HepG2 (cell line): ENCODE measurements around the gene TARS3. TPM values are rescaled to one million over a fixed set of nuclear protein-coding genes. Genes with fewer than 3 reads are reported as not detected.

ENCODE experiments used
- ATF7 ChIP-seq, 2 experiments: fragments of 450-650 bp in 1 of 2; sonication (generic) in 1 of 2; formaldehyde crosslinking in 1 of 2; IDR thresholded peaks; 2 replicates each; pipeline versions ENCODE4 v1.4.0 to v1.6.1; 2016 to 2020; ENCODE audit warnings: antibody characterized with exemption in 1 of 2, mild to moderate bottlenecking in 1 of 2, missing genetic modification reagents in 1 of 2
- CHD2 ChIP-seq: IDR thresholded peaks from 2 replicates; pipeline ENCODE4 v1.6.1; 2011; ENCODE audit warnings: low read depth, low read length, improper control_type of control experiment
- CTCF ChIP-seq: sonication (generic); formaldehyde crosslinking; IDR thresholded peaks from 2 replicates; pipeline ENCODE4 v1.5.0; 2020; ENCODE audit warnings: mild to moderate bottlenecking, missing genetic modification reagents, moderate library complexity
- MAX ChIP-seq: IDR thresholded peaks from 2 replicates; pipeline ENCODE4 v1.6.1; 2012; ENCODE audit warnings: inconsistent platforms
- POLR2G ChIP-seq: fragments of 200-400 bp; formaldehyde crosslinking; IDR thresholded peaks from 2 replicates; pipeline ENCODE4 v1.6.1; 2018; ENCODE audit warnings: mild to moderate bottlenecking, low read depth, low read length, moderate library complexity
- TAF15 ChIP-seq: fragments of 200-400 bp; formaldehyde crosslinking; IDR thresholded peaks from one replicate; pipeline ENCODE4 v1.6.1; 2018; ENCODE audit warnings: mild to moderate bottlenecking, low read depth, low read length; ENCODE audit not compliant: poor library complexity, severe bottlenecking
- ZBTB8A ChIP-seq: sonication (generic); formaldehyde crosslinking; IDR thresholded peaks from 2 replicates; pipeline ENCODE4 v1.4.0; 2020; ENCODE audit warnings: mild to moderate bottlenecking, low read depth, missing genetic modification reagents, borderline replicate concordance
- ZFP36L2 ChIP-seq: sonication (generic); formaldehyde crosslinking; IDR thresholded peaks from 2 replicates; pipeline ENCODE4 v1.4.0; 2020; ENCODE audit warnings: missing genetic modification reagents
- ZNF432 ChIP-seq: sonication (generic); formaldehyde crosslinking; IDR thresholded peaks from 2 replicates; pipeline ENCODE4 v1.5.0; 2020; ENCODE audit warnings: missing genetic modification reagents, mild to moderate bottlenecking, borderline replicate concordance
- ZNF530 ChIP-seq: sonication (generic); formaldehyde crosslinking; IDR thresholded peaks from 2 replicates; pipeline ENCODE4 v1.5.0; 2020; ENCODE audit warnings: low read depth, mild to moderate bottlenecking, missing genetic modification reagents
- ZNF605 ChIP-seq: sonication (generic); formaldehyde crosslinking; IDR thresholded peaks from 2 replicates; pipeline ENCODE4 v1.8.0; 2022; ENCODE audit warnings: mild to moderate bottlenecking, missing genetic modification reagents
- ZNF773 ChIP-seq: sonication (generic); formaldehyde crosslinking; IDR thresholded peaks from 2 replicates; pipeline ENCODE4 v1.4.0; 2020; ENCODE audit warnings: missing genetic modification reagents, borderline replicate concordance
- polyA plus RNA-seq, 8 experiments: library from polyadenylated mRNA; depleted of rRNA in 3 of 8; stranded (reverse) in 7 of 8; unstranded in 1 of 8; fragments of >200 nt; fragmentation: Illumina TruSeq in 4 of 8; extraction: Trizol in 4 of 8; gene quantifications; 2 replicates each; pipeline versions ENCODE4 v1.2.1 to v1.2.3, GENCODE V29; 2011 to 2016; ENCODE audit warnings: low read depth in 4 of 8, missing spikeins in 1 of 8, mixed read lengths in 1 of 8; ENCODE audit not compliant: insufficient read depth in 1 of 8
- total RNA-seq, 5 experiments: library from RNA; depleted of rRNA; stranded (reverse); fragments of >200 nt; fragmentation: Illumina TruSeq; extraction: Trizol; gene quantifications; 2 replicates each; pipeline ENCODE4 v1.2.3, GENCODE V29; 2016; ENCODE audit warnings: low read depth in 1 of 5
- TF ChIP-seq, protein P1 (sequence below): IDR thresholded peaks from 2 replicates; pipeline ENCODE4 v1.6.1; 2016; ENCODE audit warnings: mild to moderate bottlenecking, missing biosample characterization, missing genetic modification reagents
- TF ChIP-seq, protein P2 (sequence below): sonication (generic); formaldehyde crosslinking; IDR thresholded peaks from 2 replicates; pipeline ENCODE4 v1.8.1; 2023; ENCODE audit warnings: missing genetic modification reagents, inconsistent platforms, borderline replicate concordance
- TF ChIP-seq, protein P3 (sequence below): sonication (generic); formaldehyde crosslinking; IDR thresholded peaks from 2 replicates; pipeline ENCODE4 v1.8.0; 2022; ENCODE audit warnings: low read depth, missing genetic modification reagents

TARS3 gene
- total and polyA plus RNA-seq, 2 of the 13 experiments (the other 11 are each of a cell fraction or from before 2014, with no cell fraction given): 4.1 to 11.7 TPM

DNA sequence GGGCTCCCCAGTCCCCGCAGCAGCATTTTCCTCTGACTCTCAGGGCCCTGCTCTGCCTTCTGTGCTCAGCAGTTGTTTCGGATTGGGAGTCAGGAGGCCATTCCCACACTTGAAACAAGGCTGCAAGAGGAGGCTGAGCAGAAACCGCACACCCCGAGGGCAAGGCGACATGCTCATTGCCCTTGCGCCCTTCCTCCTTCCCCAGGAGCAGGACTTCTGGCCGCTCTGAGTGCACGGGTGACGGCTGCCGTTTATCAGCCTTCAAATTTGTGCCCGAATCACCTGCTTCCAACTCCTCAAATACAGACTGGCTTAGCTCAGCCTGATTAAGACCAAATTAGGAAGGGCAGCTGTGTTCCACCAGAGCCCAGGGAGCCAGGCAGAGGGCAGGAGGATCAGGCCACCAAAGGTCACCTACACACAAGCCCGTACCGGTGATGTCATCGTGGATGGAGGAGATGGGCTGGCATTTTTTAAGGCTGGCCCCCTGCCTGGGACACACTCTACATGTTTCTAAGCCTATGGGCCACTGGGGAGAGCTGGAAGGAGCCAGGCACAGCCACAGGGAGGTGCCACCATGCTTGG lies 110.2 kb downstream of the TARS3 start (continued):
- TF ChIP-seq ZNF773 (CRISPR knock-in tag): no peak
- no peak for TF ChIP-seq CHD2
- TF ChIP-seq TAF15: no peak
- TF ChIP-seq ZBTB8A (CRISPR knock-in tag): no peak
- no peak for TF ChIP-seq MAX
- peak; percentile 76 for TF ChIP-seq ATF7 (IDR thresholded peaks at IDR 0.05)
- no peak for TF ChIP-seq ATF7 (CRISPR knock-in tag; IDR thresholded peaks at IDR 0.05)
- TF ChIP-seq CTCF: peak; percentile 6; the same call in 1 of the 2 replicates
- TF ChIP-seq, protein P1, sequence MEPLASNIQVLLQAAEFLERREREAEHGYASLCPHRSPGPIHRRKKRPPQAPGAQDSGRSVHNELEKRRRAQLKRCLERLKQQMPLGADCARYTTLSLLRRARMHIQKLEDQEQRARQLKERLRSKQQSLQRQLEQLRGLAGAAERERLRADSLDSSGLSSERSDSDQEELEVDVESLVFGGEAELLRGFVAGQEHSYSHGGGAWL (CRISPR knock-in tag): no peak
- TF ChIP-seq POLR2G: no peak
- no peak for TF ChIP-seq ZFP36L2
- no peak for TF ChIP-seq ZNF605 (CRISPR knock-in tag)
- TF ChIP-seq ZNF530 (CRISPR knock-in tag): no peak
- TF ChIP-seq ZNF432 (CRISPR knock-in tag): no peak
- TF ChIP-seq, protein P2, sequence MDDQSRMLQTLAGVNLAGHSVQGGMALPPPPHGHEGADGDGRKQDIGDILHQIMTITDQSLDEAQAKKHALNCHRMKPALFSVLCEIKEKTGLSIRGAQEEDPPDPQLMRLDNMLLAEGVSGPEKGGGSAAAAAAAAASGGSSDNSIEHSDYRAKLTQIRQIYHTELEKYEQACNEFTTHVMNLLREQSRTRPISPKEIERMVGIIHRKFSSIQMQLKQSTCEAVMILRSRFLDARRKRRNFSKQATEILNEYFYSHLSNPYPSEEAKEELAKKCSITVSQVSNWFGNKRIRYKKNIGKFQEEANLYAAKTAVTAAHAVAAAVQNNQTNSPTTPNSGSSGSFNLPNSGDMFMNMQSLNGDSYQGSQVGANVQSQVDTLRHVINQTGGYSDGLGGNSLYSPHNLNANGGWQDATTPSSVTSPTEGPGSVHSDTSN (CRISPR knock-in tag): no peak
- TF ChIP-seq, protein P3, sequence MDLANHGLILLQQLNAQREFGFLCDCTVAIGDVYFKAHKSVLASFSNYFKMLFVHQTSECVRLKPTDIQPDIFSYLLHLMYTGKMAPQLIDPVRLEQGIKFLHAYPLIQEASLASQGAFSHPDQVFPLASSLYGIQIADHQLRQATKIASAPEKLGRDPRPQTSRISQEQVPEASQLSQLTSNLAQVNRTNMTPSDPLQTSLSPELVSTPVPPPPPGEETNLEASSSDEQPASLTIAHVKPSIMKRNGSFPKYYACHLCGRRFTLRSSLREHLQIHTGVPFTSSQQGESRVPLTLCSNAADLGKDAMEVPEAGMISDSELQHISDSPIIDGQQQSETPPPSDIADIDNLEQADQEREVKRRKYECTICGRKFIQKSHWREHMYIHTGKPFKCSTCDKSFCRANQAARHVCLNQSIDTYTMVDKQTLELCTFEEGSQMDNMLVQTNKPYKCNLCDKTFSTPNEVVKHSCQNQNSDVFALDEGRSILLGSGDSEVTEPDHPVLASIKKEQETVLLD: no peak
